ENCODE results near the gene NEK9.

The NEK9 gene

DNA sequence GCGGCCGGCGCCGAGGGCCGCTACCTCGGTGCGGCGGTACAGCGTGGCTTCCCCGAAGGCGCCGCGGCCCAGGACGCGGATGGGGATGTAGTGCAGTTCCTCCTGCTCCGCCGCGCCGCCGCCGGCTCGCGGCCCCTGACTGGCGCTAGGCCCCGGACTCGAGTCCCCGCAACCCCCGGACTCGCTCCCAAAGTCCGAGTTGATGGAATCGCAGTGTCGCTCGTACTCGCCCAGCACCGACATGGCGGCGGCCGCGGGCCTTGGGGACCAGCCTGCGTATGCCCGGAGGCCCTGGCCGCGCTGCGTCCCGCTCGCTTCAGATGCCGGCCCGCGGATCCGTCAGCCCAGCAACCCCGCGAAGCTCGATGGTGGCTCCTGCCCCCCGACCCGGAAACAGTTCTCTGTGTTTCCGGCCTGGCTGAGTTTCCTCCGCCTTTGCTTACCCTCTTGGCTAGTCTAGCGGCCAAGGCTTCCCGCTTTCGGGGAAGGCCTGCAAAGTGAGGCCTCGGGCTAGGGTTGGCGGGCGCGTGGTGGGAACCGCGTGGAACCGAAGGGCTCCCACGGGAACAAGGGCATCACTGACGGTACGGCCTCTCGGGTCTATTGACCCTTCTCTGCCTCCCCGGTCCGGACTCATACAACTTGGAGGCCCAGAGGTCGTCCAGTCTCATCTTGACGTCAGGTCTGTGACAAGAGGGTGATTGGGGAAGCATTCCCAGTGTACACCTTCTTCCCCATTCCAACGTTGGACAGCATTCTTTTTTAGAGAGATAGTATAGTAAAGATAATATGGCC lies at the start of gene NEK9:
NEK9 (minus strand) TSS at position 370 of the 795 bp plus-strand sequence; CDS start at position 243, 127 bp downstream.
- peak; percentile 52 for DNase-seq (ENCODE audit: extremely low read depth, low read depth)
- no peak for TF ChIP-seq CTCF (IDR thresholded peaks at IDR 0.05; ENCODE audit: low read depth, low read length, missing control alignments)
- H3K4me3 ChIP-seq (replicated peaks; ENCODE audit: low read depth, low read length), result peak within 1 kb of the TSS; percentile 76

- peak within 1 kb of the TSS; percentile 66 for H3K4me3 ChIP-seq (replicated peaks; ENCODE audit: low read depth, low read length)
- peak; percentile 63 for DNase-seq (ENCODE audit: extremely low read depth, low read depth)
- TF ChIP-seq CTCF (IDR thresholded peaks at IDR 0.05; ENCODE audit: low read depth, low read length, missing control alignments), result no peak
Measured at GRCh38 chr14:75176142-75176820, 49.4 kb upstream of the NEK9 start, which contains the start of gene TMED10. TSS of gene TMED10 (minus strand) at chr14:75176612. CDS start at chr14:75176579, 33 bp downstream.

- peak overlapping the region; percentile 66 for H3K4me3 ChIP-seq (replicated peaks; ENCODE audit: low read depth, low read length)
- no peak for DNase-seq (ENCODE audit: extremely low read depth, low read depth)
- no peak for TF ChIP-seq CTCF (IDR thresholded peaks at IDR 0.05; ENCODE audit: low read depth, low read length, missing control alignments)
Measured at GRCh38 chr14:75175677-75176141, 48.9 kb upstream of the NEK9 start.

DNA sequence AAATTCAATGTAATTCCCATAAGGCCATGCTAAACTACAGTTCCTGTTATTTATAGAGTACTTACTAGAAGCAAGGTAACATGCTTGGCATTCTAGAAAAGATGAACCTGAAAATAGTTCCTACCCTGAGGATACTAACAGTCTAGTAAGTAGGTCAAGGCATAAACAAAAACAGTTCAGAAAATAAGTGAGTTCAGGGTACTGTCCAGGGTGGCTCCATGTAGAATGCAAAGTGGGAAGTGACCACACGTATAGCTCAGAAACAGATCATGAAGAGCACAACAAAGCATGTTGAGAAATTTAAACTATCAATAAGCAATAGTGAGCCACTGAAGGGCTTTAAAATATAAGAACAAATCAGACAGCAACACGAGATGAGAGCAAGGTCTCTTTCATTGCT lies 47.2 kb upstream of the NEK9 start:
- no peak for TF ChIP-seq CTCF (IDR thresholded peaks at IDR 0.05; ENCODE audit: low read depth, low read length, missing control alignments)
- DNase-seq (ENCODE audit: extremely low read depth, low read depth), result no peak
- no peak overlapping the region for H3K4me3 ChIP-seq (replicated peaks; ENCODE audit: low read depth, low read length)

GRCh38 chr14:75170772-75171171 lies 43.9 kb upstream of the NEK9 start:
- DNase-seq (ENCODE audit: extremely low read depth, low read depth), result no peak
- H3K4me3 ChIP-seq (replicated peaks; ENCODE audit: low read depth, low read length), result no peak overlapping the region
- no peak for TF ChIP-seq CTCF (IDR thresholded peaks at IDR 0.05; ENCODE audit: low read depth, low read length, missing control alignments)

- DNase-seq (ENCODE audit: extremely low read depth, low read depth), result no peak
- no peak for TF ChIP-seq CTCF (IDR thresholded peaks at IDR 0.05; ENCODE audit: low read depth, low read length, missing control alignments)
- H3K4me3 ChIP-seq (replicated peaks; ENCODE audit: low read depth, low read length), result no peak overlapping the region
Measured at GRCh38 chr14:75168586-75169335, 41.9 kb upstream of the NEK9 start.

Data from HFF-Myc (cell line).